ENCODE measurements around the gene WEE1.

DNA sequence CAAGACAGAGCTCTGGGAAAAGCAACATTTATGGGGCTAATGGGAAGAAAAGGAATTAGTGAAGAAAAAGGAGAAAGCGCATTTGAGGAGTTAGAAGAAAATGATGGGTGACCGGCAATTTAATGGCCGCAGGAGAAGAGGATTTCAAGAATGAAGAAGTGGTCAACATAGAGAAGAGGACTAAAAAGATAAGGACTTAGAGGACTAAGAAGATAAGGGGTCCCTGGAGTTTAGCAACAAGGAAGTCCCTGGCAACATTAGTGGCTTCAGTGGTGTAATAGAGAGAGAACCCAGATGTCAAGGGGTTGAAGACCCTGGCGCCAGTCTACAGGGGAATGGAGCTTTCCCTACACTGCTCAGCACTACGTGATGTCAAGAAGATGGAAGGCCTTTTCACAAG lies 32.3 kb downstream of the WEE1 start:
- TF ChIP-seq OSR1 (CRISPR knock-in tag; IDR thresholded peaks at IDR 0.05) = no peak
- TF ChIP-seq, protein P1, sequence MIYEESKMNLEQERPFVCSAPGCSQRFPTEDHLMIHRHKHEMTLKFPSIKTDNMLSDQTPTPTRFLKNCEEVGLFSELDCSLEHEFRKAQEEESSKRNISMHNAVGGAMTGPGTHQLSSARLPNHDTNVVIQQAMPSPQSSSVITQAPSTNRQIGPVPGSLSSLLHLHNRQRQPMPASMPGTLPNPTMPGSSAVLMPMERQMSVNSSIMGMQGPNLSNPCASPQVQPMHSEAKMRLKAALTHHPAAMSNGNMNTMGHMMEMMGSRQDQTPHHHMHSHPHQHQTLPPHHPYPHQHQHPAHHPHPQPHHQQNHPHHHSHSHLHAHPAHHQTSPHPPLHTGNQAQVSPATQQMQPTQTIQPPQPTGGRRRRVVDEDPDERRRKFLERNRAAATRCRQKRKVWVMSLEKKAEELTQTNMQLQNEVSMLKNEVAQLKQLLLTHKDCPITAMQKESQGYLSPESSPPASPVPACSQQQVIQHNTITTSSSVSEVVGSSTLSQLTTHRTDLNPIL (CRISPR knock-in tag; IDR thresholded peaks at IDR 0.05; ENCODE audit: low read depth) = no peak
- TF ChIP-seq ZNF8 (CRISPR knock-in tag; IDR thresholded peaks at IDR 0.05) = no peak
- no peak for TF ChIP-seq GLIS3 (CRISPR knock-in tag; IDR thresholded peaks at IDR 0.05)
- TF ChIP-seq, protein P2, sequence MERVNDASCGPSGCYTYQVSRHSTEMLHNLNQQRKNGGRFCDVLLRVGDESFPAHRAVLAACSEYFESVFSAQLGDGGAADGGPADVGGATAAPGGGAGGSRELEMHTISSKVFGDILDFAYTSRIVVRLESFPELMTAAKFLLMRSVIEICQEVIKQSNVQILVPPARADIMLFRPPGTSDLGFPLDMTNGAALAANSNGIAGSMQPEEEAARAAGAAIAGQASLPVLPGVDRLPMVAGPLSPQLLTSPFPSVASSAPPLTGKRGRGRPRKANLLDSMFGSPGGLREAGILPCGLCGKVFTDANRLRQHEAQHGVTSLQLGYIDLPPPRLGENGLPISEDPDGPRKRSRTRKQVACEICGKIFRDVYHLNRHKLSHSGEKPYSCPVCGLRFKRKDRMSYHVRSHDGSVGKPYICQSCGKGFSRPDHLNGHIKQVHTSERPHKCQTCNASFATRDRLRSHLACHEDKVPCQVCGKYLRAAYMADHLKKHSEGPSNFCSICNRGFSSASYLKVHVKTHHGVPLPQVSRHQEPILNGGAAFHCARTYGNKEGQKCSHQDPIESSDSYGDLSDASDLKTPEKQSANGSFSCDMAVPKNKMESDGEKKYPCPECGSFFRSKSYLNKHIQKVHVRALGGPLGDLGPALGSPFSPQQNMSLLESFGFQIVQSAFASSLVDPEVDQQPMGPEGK (CRISPR knock-in tag; IDR thresholded peaks at IDR 0.05; ENCODE audit: borderline replicate concordance) = no peak
- TF ChIP-seq, protein P3, sequence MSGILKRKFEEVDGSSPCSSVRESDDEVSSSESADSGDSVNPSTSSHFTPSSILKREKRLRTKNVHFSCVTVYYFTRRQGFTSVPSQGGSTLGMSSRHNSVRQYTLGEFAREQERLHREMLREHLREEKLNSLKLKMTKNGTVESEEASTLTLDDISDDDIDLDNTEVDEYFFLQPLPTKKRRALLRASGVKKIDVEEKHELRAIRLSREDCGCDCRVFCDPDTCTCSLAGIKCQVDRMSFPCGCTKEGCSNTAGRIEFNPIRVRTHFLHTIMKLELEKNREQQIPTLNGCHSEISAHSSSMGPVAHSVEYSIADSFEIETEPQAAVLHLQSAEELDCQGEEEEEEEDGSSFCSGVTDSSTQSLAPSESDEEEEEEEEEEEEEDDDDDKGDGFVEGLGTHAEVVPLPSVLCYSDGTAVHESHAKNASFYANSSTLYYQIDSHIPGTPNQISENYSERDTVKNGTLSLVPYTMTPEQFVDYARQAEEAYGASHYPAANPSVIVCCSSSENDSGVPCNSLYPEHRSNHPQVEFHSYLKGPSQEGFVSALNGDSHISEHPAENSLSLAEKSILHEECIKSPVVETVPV (CRISPR knock-in tag; IDR thresholded peaks at IDR 0.05) = no peak
- no peak for TF ChIP-seq ZNF565 (CRISPR knock-in tag; conservative IDR thresholded peaks at IDR 0.05; ENCODE audit: low read depth)
- TF ChIP-seq ZFP3 (CRISPR knock-in tag; IDR thresholded peaks at IDR 0.05) = no peak
- no peak for TF ChIP-seq ZC3H10 (CRISPR knock-in tag; IDR thresholded peaks at IDR 0.05)
- no peak for TF ChIP-seq ESRRG (CRISPR knock-in tag; IDR thresholded peaks at IDR 0.05)
- TF ChIP-seq SNAI2 (CRISPR knock-in tag; IDR thresholded peaks at IDR 0.05) = no peak
- no peak for TF ChIP-seq RARB (CRISPR knock-in tag; IDR thresholded peaks at IDR 0.05)
- TF ChIP-seq ZFP30 (CRISPR knock-in tag; IDR thresholded peaks at IDR 0.05) = no peak
